NCI-H1092 treated with DMSO at 0.1 percent for 48 hours (cell line): ENCODE data around the gene REEP2.
A peak's percentile ranks its signal among the peaks of the same experiment; 100 is the strongest.
"Not testable (repeated sequence)": the region's sequence is repeated elsewhere in the genome, so short reads cannot be mapped to it uniquely, and the experiment has no call there.

ENCODE experiments used
- DNase-seq: peaks from one replicate; lab custom pipeline; 2025; lab: John Stamatoyannopoulos, UW

REEP2 gene

DNA sequence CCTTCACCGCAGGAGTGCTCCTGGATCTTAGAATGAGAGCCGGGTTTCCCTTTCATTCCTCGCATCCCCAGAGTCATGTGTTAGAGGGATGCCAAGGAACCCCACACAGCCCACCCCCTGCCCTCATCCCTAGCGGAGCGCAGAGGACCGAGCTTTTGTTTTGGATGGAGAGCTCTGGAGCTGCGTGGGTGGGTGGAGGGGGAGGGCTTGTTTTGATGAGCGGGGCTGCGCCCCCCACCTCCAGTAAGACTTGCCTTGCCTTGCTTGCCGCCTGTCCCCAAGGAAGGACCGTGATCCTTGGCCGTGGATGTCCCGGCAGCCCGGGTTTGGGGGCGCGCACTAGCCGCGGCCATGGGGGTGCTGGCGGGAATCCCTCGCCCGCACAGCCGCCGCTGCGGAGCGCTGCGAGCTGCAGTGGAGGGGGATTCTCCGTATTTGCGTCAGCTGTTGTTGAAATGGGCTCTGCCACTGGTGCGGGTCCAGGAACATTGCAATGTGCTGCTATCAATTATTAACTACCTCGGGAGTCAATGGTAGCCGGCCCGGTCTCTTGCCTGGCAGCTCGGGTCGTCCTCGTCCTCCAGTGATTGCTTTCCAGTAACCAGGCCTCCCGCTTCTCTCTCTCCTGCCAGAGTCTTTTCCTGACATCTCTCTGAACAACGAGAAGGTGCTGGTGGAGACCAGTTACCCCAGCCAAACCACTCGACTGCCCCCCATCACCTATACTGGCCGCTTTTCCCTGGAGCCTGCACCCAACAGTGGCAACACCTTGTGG lies 27.5 kb downstream of the REEP2 start:
- DNase-seq, result no peak

GRCh38 chr5:138466900-138467710 lies 28.2 kb downstream of the REEP2 start:
- DNase-seq, result no peak

DNA sequence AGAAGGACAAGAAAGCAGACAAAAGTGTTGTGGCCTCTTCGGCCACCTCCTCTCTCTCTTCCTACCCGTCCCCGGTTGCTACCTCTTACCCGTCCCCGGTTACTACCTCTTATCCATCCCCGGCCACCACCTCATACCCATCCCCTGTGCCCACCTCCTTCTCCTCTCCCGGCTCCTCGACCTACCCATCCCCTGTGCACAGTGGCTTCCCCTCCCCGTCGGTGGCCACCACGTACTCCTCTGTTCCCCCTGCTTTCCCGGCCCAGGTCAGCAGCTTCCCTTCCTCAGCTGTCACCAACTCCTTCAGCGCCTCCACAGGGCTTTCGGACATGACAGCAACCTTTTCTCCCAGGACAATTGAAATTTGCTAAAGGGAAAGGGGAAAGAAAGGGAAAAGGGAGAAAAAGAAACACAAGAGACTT lies 28.9 kb downstream of the REEP2 start:
- no peak for DNase-seq

DNA sequence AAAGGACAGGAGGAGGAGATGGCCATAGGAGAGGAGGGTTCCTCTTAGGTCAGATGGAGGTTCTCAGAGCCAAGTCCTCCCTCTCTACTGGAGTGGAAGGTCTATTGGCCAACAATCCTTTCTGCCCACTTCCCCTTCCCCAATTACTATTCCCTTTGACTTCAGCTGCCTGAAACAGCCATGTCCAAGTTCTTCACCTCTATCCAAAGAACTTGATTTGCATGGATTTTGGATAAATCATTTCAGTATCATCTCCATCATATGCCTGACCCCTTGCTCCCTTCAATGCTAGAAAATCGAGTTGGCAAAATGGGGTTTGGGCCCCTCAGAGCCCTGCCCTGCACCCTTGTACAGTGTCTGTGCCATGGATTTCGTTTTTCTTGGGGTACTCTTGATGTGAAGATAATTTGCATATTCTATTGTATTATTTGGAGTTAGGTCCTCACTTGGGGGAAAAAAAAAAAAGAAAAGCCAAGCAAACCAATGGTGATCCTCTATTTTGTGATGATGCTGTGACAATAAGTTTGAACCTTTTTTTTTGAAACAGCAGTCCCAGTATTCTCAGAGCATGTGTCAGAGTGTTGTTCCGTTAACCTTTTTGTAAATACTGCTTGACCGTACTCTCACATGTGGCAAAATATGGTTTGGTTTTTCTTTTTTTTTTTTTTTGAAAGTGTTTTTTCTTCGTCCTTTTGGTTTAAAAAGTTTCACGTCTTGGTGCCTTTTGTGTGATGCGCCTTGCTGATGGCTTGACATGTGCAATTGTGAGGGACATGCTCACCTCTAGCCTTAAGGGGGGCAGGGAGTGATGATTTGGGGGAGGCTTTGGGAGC lies 29.5 kb downstream of the REEP2 start:
- no peak for DNase-seq

DNA sequence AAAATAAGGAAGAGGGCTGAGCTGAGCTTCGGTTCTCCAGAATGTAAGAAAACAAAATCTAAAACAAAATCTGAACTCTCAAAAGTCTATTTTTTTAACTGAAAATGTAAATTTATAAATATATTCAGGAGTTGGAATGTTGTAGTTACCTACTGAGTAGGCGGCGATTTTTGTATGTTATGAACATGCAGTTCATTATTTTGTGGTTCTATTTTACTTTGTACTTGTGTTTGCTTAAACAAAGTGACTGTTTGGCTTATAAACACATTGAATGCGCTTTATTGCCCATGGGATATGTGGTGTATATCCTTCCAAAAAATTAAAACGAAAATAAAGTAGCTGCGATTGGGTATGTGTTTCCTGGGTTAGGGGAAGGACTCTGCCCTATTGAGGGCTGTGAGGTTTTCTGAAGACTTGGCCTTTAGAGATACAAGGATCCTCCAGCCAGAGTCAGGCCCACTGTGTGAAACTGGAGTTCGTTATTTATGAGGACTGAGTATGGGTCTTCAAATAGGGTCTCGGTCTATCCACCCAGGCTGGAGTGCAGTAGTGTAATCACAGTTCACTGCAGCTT lies 30.2 kb downstream of the REEP2 start:
- DNase-seq, result no peak

DNA sequence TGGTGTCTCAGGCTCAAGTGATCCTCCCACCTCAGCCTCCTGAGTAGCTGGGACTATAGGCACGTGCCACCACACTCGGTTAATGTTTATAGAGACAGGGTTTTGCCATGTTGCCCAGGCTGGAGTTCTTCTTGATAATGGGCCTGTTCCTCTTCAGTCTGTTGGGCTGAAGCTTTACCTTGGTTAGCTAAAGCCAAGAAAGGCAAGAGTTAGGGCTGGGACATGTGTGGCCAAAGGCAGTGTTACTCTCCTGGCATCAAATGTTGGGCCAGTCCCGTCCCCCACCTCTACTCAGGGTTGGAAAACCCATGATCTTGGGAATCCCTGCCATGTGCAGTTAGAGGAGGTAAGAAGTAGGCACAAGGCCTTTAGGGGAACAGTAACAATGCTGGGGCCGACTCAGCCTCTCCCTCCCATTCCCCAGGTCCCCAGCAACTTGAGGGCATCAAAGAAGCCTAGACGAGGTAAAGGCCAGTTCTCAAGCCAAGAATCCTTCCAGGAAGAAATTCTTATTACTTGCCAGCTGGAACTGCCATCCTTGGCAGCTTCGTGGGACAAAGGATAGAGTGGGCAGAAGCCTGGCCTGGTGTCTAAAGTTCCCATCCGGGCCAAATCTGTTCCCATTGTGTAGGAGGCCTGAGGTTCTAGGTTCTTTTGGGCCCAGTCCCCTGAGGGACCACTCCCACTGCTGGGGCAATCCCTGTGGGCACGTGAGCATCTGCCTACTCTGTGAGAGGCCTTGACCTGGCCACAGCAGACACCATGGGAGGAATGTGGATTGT lies 30.9 kb downstream of the REEP2 start:
- DNase-seq, result no peak

GRCh38 chr5:138470322-138471051 lies 31.6 kb downstream of the REEP2 start:
- no peak for DNase-seq

GRCh38 chr5:138471052-138471361 lies 32.1 kb downstream of the REEP2 start:
- no peak for DNase-seq

DNA sequence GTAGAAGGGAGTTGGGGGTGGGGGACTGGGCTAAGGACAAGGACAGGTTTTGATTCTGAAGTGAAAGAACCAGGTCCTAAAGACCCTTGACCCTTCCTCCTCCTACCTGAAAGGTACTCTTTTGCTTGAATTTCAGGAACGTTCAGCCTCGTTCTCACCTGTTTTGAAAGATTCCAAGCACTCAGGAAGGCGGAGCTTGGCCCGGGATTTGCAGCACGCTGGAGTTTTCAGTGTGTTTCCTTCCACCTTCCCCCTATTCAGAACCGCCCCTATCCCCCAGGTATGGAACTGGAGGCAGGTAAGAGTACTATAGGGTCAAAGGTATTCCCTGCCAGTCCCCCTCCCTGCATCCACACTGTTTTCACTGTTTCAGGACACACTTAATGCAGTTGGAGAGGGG lies 33.5 kb downstream of the REEP2 start:
- DNase-seq, result no peak

DNA sequence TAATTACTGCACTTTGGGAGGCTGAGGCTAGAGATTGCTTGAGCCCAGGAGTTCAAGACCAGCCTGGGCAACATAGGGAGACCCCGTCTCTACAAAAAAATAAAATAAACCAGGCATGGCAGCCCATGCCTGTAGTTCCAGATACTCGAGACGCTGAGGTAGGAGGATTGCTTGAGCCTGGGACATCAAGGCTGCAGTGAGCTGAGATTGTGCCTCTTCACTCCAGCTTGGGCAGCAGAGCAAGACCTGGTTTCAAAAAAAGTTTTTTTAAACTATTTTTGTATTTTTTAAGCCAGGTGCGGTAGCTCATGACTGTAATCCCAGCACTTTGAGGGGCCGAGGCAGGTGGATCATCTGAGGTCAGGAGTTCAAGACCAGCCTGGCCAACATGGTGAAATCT lies 34.3 kb downstream of the REEP2 start:
- DNase-seq, result not testable (repeated sequence)

DNA sequence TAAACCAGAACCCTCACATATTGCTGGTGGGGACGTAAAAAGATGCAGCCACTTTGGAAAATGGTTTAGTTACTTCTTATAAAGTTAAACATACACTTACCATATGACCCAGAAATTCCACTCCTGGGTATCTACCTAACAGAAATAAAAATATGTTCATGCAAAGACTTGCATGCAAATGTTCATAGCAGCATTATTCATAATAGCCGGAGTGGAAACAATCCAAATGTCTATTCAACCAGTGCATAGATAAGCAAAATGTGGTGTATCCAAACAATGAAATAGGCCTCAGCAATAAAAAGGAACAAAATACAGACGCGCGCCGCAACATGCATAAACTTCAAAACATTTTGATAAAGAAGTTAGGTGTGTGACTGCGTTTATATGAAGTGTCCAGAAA lies 38.1 kb downstream of the REEP2 start:
- no peak for DNase-seq

DNA sequence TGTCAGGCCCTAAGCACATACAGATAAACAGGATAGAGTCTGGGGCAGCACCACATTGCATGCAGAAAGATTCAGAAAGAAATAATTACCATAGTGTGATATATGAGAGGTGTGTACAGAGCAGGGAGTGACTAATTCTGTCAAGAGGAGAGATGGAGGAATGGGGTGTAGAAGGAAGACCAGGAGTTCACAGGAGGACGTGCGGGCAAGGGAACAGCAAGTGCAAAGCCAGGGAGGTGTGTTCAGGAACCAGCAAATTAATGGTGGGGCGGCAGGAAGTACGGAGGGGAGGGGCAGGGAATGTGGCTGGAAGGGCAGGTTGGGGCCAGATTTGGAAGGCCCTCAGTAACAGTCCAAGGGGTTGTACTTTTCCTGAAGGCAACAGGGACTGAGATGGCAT lies 43.8 kb downstream of the REEP2 start:
- no peak for DNase-seq

DNA sequence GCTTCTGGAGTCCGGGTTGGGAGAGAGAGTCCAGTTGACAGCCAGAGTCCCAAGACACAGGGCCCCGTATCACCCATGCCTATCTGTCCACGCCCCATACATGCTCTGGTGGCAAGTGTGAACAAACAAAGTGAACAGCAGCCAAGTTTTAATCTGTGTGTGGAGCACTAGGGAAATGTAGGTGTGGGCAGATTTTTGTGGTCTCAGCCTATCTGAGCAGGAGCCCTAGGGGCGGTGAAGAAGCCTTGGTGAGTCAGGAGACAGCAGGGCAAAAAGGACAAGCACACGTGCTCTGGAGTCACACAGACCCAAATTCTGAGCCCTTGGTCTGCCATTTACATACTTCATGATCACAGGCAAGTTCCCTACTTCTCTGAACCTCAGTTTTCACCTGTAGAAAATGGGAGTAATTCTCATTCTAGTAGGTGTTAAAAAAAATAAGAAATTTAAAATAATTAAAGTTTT lies 49.7 kb downstream of the REEP2 start:
- no peak for DNase-seq

DNA sequence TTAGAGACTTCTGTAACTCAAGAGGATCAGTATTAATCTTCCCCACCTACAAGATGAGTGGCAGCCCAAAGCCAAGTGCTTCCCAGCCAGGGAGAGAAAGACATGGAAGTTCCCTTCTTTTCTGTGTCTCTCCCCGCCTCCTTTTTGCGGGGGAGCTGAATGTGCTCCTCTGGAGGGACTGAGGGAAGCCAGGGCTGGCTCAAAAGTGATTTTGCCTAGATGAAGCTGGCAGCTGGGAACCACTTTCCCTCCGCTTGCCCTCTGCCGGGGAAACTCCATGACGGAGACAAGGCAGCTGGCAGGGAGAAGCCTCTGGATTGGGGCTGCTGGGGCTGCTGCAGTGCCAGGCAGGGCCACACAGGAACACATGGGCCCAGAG lies 50.8 kb downstream of the REEP2 start:
- DNase-seq, result no peak

DNA sequence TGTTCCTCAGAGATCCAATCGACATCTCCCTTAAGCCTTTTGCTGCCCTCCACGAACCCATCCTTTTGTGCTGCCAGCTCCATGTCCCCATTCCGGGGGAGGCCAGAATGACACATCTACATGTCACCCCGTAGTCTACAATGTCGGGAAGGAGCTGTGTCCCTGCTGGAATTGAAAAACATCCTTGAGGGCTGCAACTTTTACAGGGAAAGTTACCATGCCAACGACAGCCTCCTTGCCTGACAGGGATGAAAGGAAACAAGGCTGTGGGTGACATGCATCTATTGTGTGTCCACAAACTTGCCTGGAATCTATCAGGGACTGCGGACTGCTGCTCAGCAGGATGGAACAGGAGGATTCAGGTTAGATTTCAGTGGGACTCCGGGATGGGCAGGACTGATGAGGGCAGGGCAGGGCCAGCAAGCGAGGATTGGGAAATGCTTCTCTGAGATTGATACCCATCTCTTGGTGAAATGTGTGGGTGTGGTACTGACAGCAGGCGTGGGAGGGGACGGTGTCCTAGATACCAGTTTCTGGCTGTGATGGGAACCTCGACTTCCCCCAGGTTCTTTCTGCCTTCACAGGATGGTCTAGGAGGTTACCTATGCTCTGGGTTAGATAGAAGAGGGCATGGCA lies 51.9 kb downstream of the REEP2 start:
- no peak for DNase-seq

GRCh38 chr5:138491284-138491648 lies 52.4 kb downstream of the REEP2 start:
- no peak for DNase-seq

DNA sequence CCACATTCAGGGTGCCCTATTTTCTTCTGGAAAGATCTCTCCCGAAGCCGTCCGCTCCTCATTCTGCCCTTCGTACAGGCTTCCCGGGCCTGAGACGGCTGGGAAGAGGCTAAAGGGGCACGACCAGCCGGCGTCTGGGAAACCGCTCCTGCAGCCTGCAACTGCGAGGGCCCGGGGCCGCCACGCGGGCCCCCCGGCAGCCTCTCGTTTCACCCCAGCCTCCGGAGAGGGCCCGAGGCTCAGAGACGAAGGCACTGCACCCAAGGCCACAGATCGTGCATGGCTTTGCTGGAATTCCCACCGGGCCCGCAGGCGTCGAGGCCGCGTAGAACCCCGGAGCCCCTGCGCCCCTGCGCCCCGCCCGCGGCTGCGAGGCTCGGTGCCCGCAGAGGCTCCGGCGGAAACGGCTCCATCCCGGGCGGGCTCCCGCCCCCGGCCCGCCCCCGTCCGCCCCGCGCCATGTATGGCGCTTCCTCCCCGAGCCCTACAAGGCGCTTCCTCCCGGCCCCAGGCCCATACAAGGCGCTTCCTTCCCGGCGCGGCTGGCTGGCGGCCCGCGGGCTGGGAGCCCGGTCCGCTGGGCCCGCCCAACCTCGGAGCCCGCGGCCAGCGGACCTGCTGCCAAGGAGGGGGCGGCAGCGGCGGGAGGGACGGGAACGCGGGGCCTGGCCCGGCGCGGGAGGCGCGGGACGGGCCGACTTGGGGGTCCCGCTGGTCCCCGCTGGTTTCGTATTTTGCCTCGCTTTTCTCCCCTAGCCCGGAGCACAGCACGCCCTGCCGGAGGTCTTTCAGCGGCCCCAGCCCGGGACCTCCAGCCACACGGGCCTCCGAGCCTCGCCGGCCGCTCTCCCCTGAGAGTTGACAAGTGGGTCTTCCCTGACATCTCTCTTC lies 53.1 kb downstream of the REEP2 start:
- peak; percentile 72 for DNase-seq

DNA sequence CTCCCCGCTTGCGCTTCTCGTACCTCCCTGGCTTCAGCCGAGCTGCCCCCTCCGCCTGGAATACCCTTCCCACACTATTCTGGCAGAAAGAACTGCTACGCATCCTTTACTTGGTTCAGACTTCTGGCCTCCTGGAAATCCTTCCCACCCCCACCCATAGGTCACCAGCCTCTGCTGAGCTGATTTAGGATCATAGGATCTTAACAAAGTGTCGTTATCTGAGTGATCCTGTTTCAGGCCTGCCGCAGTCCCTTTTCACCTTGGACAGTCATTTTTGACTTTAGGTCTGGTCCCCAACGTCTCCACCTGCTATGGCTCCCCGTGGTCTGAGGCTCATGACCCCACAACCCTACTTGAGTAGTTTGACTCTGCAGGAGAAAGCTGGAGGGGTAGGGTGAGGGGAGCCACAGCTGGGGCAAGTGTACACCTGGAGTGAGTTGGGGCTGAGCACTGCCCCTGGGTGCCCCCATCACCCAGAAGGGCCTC lies 53.7 kb downstream of the REEP2 start:
- peak; percentile 18 for DNase-seq

DNA sequence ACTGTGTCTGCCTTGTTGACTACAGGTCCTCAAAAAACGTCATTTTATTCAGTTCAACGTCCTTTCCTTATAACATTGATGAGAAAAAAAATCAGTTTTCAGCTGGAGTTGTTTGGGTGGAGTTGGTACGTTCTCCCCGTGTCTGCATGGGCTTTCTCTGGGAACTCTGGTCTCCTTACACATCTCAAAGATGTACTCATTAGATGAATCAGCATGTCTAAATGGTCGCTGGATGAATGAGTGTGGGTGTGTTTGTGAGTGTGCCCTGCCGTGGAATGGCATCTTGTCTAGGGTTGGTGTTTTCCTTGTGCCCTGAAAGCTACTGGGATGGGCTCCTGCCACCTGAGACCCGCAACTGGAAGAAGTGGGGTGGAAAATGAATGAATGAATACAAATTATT lies 56.5 kb downstream of the REEP2 start:
- no peak for DNase-seq
